GM18508 (cell line): ENCODE measurements around the gene ANKRD44.

ENCODE experiments used
- ATAC-seq: cut with Tn5 transposase; IDR thresholded peaks from one replicate; pipeline ENCODE4 v1.9.1; 2021; ENCODE audit warnings: moderate number of reproducible peaks; ENCODE audit not compliant: insufficient read depth, unreplicated experiment

The ANKRD44 gene

GRCh38 chr2:197322724-197323720, 12.4 kb upstream of the ANKRD44 start:
- ATAC-seq, result no peak

- ATAC-seq, result no peak
These were observed 11.6 kb upstream of the ANKRD44 start for GRCh38 chr2:197322143-197322542.

GRCh38 chr2:197315371-197315770, 4.8 kb upstream of the ANKRD44 start:
- ATAC-seq, result no peak

GRCh38 chr2:197312186-197312585, 1.6 kb upstream of the ANKRD44 start:
- no peak for ATAC-seq

- ATAC-seq, result no peak
These were observed 947 bp upstream of the ANKRD44 start for GRCh38 chr2:197311421-197312033.

- peak; percentile 9 for ATAC-seq
These were observed 424 bp upstream of the ANKRD44 start for GRCh38 chr2:197310987-197311420.

GRCh38 chr2:197309691-197310231, 819 bp downstream of the ANKRD44 start:
- ATAC-seq, result no peak

GRCh38 chr2:197308996-197309690, 1.4 kb downstream of the ANKRD44 start:
- no peak for ATAC-seq

- no peak for ATAC-seq
These were observed 2.0 kb downstream of the ANKRD44 start for GRCh38 chr2:197308585-197308984.

- peak; percentile 31 for ATAC-seq
These were observed 2.6 kb downstream of the ANKRD44 start for GRCh38 chr2:197307933-197308521.

- ATAC-seq, result no peak
These were observed 3.2 kb downstream of the ANKRD44 start for GRCh38 chr2:197307236-197307932.

GRCh38 chr2:197306696-197307040, 3.9 kb downstream of the ANKRD44 start:
- no peak for ATAC-seq

GRCh38 chr2:197306024-197306695, 4.4 kb downstream of the ANKRD44 start:
- ATAC-seq, result no peak

- ATAC-seq, result no peak
These were observed 6.0 kb downstream of the ANKRD44 start for GRCh38 chr2:197304556-197305011.

- ATAC-seq, result no peak
These were observed 10.4 kb downstream of the ANKRD44 start for GRCh38 chr2:197300139-197300538.

GRCh38 chr2:197298609-197299008, 12.0 kb downstream of the ANKRD44 start:
- ATAC-seq, result no peak

GRCh38 chr2:197297772-197298318, 12.7 kb downstream of the ANKRD44 start:
- ATAC-seq, result no peak

GRCh38 chr2:197297266-197297665, 13.3 kb downstream of the ANKRD44 start:
- ATAC-seq, result no peak

GRCh38 chr2:197296835-197297234, 13.7 kb downstream of the ANKRD44 start:
- ATAC-seq, result no peak
